Esophagus muscularis mucosa (tissue), 4 donors: ENCODE data around the gene SLCO3A1.

Source experiments
- CTCF ChIP-seq, 3 experiments: fragments of 200-600 bp in 2 of 3; fragments of 450-650 bp in 1 of 3; sonication (generic) in 2 of 3; IDR thresholded peaks; one replicate each; pipeline ENCODE4 v1.5.1; 2017 to 2019; ENCODE audit warnings: antibody characterized with exemption in 3 of 3, mild to moderate bottlenecking in 2 of 3, moderate library complexity in 1 of 3
- EP300 ChIP-seq: sonication (generic); formaldehyde crosslinking; IDR thresholded peaks from one replicate; pipeline ENCODE4 v1.6.1; 2017; ENCODE audit warnings: antibody characterized with exemption
- POLR2A ChIP-seq: fragments of 450-650 bp; IDR thresholded peaks from one replicate; pipeline ENCODE4 v1.6.1; 2017; ENCODE audit warnings: antibody characterized with exemption, moderate library complexity, mild to moderate bottlenecking, low read depth
- POLR2AphosphoS5 ChIP-seq, 2 donors: sonication (generic); formaldehyde crosslinking; IDR thresholded peaks; one replicate each; pipeline ENCODE4 v1.6.1; 2017; ENCODE audit warnings: antibody characterized with exemption in 2 of 2

GRCh38 chr15:91952216-91952615 is 98.7 kb downstream of the SLCO3A1 start:
- no peak for TF ChIP-seq CTCF (IDR thresholded peaks at IDR 0.05)
- no peak for TF ChIP-seq POLR2AphosphoS5 (IDR thresholded peaks at IDR 0.05)
- no peak for TF ChIP-seq EP300
- TF ChIP-seq POLR2A = no peak
